Stimulated activated CD4-positive, alpha-beta T cell treated with anti-CD3 and anti-CD28 coated beads, Interleukin-1b, Interleukin-23, amount 100 ng/mL, for 1 hour (primary cell): Measurements from ENCODE around the gene IRS2.
A peak's percentile ranks its signal among the peaks of the same experiment; 100 is the strongest.

ENCODE experiments used
- DNase-seq, 2 donors: peaks; one replicate each; pipeline ENCODE4 v3.0.0-alpha.2; 2020; ENCODE audit warnings: low read depth in 2 of 2

Gene IRS2

GRCh38 chr13:109807345-109807744, 21.0 kb upstream of the IRS2 start:
- no peak for DNase-seq

GRCh38 chr13:109804654-109805053, 18.3 kb upstream of the IRS2 start:
- no peak for DNase-seq

- no peak for DNase-seq
These were observed 17.4 kb upstream of the IRS2 start for GRCh38 chr13:109803825-109804224.

- no peak for DNase-seq
These were observed 16.6 kb upstream of the IRS2 start for GRCh38 chr13:109802936-109803335.

- no peak for DNase-seq
These were observed 8.6 kb upstream of the IRS2 start for GRCh38 chr13:109795011-109795410.

GRCh38 chr13:109794095-109794494, 7.7 kb upstream of the IRS2 start:
- DNase-seq = no peak

- DNase-seq = no peak
These were observed 6.2 kb upstream of the IRS2 start for GRCh38 chr13:109792416-109793059.

- no peak for DNase-seq
These were observed 4.7 kb upstream of the IRS2 start for GRCh38 chr13:109790942-109791605.

GRCh38 chr13:109790086-109790485, 3.7 kb upstream of the IRS2 start:
- DNase-seq = no peak

GRCh38 chr13:109789262-109789661, 2.9 kb upstream of the IRS2 start:
- DNase-seq = no peak

GRCh38 chr13:109788372-109789111, 2.2 kb upstream of the IRS2 start:
- no peak for DNase-seq

GRCh38 chr13:109787135-109787954, 962 bp upstream of the IRS2 start:
- no peak for DNase-seq

GRCh38 chr13:109785892-109786450, 412 bp downstream of the IRS2 start:
- no peak for DNase-seq

- no peak for DNase-seq
These were observed 1.1 kb downstream of the IRS2 start for GRCh38 chr13:109785141-109785891.

GRCh38 chr13:109784590-109785140, 1.7 kb downstream of the IRS2 start:
- DNase-seq = peak in 1 of 2 donors; percentile 58

GRCh38 chr13:109783815-109784589, 2.4 kb downstream of the IRS2 start:
- no peak for DNase-seq

GRCh38 chr13:109783447-109783814, 3.0 kb downstream of the IRS2 start:
- DNase-seq = no peak

GRCh38 chr13:109782823-109783431, 3.5 kb downstream of the IRS2 start:
- DNase-seq = no peak

- DNase-seq = no peak
These were observed 4.1 kb downstream of the IRS2 start for GRCh38 chr13:109782066-109782822.
